CD4-positive, alpha-beta T cell treated with Interleukin-6 for 4 hours (primary cell): ENCODE data around the gene MARCHF6.
A peak's percentile ranks its signal among the peaks of the same experiment; 100 is the strongest.
"Not testable (repeated sequence)": the region's sequence is repeated elsewhere in the genome, so short reads cannot be mapped to it uniquely, and the experiment has no call there.

Experiments used
- DNase-seq: peaks from one replicate; pipeline ENCODE4 v3.0.0-alpha.2; 2020; ENCODE audit warnings: mixed read lengths

The MARCHF6 gene

DNA sequence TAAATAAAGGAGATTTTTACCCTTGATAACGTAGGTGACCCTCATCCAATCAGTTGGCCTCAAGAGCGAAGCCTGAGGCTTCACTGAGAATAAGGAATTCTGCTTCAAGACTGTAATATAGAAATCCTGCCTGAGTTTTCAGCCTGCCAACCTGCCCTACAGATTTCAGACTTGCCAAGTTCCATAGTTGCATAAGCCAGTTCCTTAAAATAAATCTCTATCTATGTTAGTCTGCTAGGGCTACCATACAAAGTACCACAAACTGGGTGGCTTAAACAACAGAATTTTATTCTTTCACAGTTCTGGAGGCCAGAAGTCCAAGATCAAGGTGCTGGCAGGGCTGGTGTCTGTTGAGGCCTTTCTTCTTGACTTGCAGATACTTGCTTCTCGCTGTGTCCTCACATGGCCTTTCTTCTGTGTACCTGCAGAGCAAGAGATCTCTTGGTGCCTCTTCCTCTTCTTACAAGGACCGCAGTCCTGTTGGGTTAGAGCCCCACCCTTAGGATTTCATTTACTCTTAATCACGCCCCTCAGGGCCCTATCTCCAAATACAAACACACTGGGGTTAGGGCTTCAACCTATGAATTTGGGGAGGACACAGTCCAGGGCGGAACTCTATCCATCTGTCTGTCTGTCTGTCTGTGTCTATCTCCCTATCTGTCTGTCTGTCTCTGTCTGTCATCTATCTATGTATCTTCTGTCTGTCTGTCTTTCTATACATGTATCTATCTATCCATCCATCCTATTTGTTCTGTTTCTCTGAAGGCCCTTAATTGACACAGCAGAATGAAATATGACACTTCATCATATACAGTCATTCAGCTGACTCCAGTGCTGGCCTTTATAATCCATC lies 28.8 kb upstream of the MARCHF6 start:
- no peak for DNase-seq

GRCh38 chr5:10328323-10328722 lies 25.2 kb upstream of the MARCHF6 start:
- no peak for DNase-seq

DNA sequence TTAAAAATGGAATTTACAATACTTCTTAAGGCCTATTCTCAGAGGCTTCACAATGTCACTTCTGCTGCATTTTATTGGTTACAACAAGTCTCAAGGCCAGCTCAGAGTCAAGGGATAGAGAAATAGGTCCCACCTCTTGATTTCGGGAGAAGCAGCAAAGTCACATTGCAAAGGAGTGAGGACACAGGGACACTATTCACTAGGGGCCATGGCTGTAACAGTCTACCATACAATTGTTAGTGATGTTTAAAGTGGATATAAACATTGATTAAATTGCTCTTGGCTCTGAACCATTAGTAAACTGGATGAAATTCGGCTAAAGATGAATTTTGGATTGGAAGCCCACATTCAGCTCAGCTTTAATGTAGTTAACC lies 24.1 kb upstream of the MARCHF6 start:
- DNase-seq = no peak

- DNase-seq = no peak
Observed at GRCh38 chr5:10329820-10330481, 23.5 kb upstream of the MARCHF6 start.

- no peak for DNase-seq
Observed at GRCh38 chr5:10330511-10331230, 22.8 kb upstream of the MARCHF6 start.

DNA sequence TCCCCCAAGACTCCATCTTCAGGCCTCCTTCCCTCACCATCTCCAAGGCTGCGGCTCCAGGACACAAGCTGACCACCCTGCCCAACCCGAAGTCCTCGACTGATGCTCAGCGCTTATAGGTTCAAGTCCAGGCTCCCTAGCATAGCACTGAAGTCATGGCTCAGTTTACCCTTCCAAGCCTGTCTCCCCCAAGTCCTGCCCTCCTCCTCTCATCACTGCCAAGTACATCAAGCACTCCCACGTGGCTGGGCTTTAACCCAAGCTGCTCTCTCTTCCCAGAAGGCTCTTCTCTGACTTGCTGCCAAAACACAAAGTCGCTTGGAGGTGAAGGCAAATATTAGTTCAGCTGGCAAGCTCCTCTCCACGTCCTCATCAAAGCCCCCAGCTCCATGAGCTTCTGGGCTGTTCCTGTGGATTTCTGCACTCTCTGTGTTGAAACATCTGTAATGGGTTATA lies 22.1 kb upstream of the MARCHF6 start:
- no peak for DNase-seq

- DNase-seq = no peak
Observed at GRCh38 chr5:10332301-10332700, 21.2 kb upstream of the MARCHF6 start.

DNA sequence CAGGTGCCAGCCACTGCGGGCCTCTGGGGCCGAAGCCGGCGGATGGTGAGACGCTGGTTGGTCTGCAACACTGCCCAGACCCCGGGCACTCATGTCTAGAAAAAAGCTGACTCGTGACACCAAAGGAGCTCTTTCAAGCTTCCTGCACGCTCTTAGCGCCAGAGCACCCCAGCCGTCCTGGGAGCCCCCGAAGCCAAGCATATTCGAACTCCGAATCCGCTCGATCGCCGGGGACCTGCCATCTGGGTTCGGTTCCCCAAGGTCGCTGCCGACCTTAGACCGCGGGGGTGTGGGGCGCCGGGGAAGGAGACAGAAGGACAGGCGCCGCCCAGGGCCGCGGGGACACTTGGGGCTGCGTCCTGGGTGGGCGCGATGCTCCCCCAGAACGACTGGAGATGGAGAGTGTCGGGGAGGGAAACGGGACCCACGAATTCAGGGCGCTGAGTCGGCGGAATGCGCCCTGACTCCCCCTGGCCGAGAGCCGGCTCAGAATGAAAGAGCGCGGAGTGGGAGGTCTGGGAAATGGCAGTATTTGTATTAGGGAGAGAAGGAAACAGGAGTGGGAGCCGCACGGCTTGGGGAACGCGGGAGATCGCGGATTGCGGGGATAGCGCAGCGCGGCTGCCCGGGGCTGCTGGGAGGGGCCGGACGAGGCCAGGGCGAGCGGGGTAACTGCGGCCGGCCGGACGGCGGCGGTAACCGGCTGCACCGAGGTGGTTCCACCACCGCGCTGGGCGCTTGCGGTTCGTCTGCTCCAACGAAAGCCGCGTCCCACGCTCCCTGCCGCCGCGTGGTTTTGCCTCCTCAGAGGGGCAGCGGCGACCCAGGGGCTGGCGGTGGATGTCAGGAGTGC lies 20.1 kb upstream of the MARCHF6 start:
- peak; percentile 10 for DNase-seq

DNA sequence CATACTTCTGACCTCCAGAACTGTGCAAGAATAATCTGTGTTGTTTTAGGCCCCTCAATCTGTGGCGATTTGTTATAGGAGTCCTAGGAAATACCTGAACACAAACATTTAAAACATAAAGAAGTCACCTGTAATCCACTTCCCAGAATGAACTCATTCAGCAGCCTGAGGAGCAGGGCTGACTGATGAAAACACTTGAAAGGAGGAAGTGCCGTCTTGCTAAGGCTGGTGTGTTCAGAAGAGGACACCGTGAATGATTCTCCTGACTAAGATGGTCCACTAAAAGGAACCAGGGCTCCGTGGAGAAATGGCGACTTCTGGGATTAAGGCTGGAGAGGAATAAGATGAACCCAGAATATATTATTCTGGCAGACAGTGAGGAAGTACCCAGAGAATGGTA lies 18.7 kb upstream of the MARCHF6 start:
- no peak for DNase-seq

DNA sequence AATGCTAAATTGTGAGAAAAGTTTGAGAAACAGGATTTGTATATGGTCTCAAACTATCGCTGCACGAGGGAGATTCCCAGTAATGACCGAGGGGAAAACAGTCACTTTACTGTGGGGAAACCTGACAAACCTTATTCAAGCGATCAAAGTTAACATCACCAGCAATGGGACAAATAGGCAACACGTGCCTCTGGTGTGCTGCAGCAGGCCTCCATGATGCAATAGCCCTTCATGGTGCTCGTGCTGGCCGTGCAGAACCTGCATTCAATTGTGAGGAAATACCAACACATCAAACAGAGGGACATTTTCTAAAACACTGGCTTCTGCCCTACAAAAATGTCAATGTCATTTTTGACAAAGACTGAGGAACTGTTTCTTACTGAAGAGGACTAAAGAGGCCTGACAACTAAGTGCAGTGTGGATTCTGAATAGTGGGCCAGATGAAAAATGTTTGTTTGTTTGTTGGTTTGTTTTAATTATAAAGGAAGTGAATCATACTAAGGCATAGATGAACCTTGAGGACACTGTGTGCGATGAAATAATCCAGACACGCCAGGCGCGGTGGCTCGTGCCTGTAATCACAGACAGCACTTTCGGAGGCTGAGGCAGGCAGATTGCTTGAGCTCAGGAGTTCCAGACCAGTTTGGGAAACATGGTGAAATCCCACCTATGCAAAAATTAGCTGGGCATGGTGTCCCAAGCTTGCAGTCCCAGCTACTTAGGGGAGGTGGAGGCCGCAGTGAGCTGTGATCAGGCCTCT lies 17.6 kb upstream of the MARCHF6 start:
- no peak for DNase-seq

DNA sequence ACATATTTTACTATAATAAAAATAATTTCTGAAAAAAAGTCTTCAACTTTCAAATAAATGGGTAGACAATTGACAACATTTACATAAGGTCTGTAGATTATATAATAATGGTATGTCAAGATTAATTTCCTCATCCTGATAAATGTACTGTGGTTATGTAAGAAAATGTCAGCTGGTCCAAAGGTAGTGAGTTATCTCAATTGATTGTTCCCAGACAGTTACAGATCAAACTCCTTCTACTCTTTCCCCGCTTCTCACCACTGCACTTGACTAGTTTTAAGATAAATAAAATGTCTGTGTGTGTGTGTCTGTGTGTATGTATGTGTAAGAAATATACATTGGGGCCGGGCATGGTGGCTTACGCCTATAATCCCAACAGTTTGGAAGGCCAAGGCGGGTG lies 16.4 kb upstream of the MARCHF6 start:
- DNase-seq = no peak

DNA sequence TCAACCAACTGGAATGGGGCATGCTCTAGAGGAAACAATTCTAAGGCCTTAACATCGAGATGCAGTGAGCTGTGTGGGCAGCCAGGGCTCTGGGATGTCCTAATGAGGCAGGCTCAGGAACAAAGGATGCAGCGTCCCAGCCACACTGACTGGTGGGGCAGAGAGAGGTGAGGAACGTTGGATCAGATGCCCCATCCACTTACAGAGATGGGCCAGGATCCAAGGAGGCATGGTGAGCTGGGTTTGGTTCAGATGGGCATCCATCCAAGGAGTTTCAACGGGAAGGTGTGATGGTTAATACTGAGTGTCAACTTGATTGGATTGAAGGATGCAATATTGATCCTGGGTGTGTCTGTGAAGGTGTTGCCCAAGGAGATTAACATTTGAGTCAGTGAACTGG lies 15.5 kb upstream of the MARCHF6 start:
- DNase-seq = no peak

DNA sequence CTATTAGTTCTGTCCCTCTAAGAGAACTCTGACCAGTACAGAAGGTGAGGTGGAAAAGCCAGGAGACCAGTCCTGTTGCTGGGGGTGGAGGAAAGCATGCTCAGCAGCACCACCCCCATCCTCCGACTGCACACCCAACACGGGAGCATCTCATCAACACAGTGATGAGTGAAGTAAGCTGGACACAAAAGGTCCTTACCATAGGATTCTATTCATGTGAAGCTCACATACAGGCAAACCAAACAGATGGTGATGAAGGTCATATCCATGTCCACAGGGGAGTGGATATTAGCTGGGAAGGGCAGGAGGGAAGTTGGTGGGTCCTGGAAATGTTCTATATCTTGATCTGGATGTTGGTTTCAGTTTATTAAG lies 14.8 kb upstream of the MARCHF6 start:
- no peak for DNase-seq

DNA sequence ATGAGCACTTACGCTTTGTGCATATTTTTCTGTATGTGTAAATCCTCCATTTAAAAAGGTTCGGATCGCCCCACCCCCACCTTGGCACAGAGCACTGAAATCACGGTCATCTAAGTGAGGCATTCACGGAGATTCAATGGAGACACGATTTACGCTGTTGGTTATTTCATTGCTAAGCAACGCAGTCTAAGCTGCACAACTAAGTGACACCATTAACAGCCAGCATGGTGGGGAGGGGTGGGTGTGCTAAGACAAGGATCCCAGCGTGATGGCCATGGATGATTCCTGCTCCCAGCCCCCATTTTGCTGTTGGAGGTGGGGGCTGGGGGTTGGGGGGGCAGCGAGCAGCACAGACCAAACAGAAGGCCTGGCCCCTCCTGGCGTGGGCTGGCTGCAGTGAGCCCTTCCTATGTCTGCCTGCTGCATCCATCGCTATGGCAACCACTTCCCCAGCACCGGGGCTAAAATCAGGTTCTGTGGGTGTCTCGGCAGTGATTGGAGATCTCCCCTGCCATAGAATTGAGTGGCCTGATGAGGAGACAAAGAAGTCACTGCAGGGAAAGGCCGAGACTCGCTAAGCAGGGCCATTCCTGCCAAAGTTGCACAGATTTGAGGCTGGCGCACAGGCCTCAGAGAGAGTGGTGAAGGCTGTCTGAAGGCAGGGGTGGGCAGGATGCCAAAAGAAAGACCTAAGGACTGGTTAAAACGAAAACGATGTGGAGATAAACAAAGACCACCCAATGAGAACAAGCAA lies 14.3 kb upstream of the MARCHF6 start:
- DNase-seq = no peak

- no peak for DNase-seq
Observed at GRCh38 chr5:10339958-10340357, 13.5 kb upstream of the MARCHF6 start.

DNA sequence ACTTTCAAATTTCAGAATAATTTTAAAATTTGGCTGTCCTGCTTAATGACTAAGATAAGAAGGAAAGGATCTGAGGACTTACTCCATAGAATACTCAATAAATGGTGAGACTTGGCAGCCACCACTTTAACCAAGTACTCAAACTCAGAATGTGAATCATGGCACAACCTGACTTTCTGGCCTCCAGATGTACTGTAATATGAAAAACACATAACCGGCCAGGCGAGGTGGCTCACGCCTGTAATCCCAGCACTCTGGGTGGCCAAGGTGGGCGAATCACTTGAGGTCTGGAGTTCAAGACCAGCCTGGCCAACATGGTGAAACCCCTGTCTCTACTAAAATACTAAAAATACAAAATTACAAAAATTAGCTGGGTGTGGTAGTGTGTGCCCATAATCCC lies 10.0 kb upstream of the MARCHF6 start:
- DNase-seq = no peak

DNA sequence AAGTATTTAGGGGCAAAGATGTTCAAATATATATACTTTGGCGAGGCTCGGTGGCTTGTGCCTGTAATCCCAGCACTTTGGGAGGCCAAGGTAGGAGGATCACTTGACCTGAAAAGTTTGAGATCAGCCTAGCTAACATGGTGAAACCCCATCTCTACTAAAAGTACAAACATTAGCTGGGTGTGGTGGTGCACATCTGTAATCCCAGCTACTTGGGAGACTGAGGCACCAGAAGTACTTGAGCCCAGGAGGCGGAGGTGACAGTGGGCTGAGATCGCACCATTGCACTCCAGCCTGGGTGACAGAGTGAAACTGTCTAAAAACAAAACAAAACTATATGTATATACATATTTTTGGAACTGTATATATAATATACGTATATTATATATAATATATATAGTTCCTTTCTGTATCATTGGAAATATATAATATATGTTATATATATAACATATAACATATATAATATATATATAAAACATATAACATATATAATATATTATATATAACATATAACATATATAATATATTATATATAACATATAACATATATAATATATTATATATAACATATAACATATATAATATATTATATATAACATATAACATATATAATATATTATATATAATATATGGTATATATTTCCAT lies 8.9 kb upstream of the MARCHF6 start:
- DNase-seq = not testable (repeated sequence)

GRCh38 chr5:10348258-10348657 lies 5.2 kb upstream of the MARCHF6 start:
- no peak for DNase-seq

- DNase-seq = no peak
Observed at GRCh38 chr5:10351199-10351905, 2.1 kb upstream of the MARCHF6 start.

GRCh38 chr5:10351919-10352318 lies 1.6 kb upstream of the MARCHF6 start:
- DNase-seq = no peak
